Head of caudate nucleus (tissue), 42 donors: ENCODE results near the gene VPS35L.
"Not testable (repeated sequence)": the region's sequence is repeated elsewhere in the genome, so short reads cannot be mapped to it uniquely, and the experiment has no call there.

Experiments used
- DNase-seq, 42 donors: peaks; one replicate each; pipeline versions ENCODE4 v3.0.0 to v3.0.0-alpha.2; 2020 to 2021; ENCODE audit warnings: mixed read lengths in 7 of 42
- intact Hi-C: fragments of 100-400 bp; cut with DNase I; formaldehyde crosslinking; loops from one replicate; pipeline ENCODE4 v1.15.0; 2022

Gene VPS35L

DNA sequence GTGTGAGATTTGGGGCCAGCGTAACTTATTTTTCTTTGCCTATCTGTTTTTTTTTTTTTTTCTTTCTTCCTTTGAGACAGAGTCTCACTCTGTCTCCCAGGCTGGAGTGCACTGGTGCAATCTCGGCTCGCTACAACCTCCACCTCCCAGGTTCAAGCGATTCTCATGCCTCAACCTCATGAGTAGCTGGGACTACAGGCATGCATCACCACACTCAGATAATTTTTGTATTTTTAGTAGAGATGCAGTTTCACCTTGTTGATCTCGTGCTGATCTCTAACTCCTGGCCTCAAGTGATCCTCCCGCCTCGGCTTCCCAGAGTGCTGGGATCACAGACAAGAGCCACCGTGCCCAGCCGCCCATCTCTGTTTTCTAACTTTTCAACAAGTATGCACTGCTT lies 63.4 kb downstream of the VPS35L start:
- DNase-seq: peak in 1 of 42 donors; percentile 36
- intact Hi-C loops: no loop called here

DNA sequence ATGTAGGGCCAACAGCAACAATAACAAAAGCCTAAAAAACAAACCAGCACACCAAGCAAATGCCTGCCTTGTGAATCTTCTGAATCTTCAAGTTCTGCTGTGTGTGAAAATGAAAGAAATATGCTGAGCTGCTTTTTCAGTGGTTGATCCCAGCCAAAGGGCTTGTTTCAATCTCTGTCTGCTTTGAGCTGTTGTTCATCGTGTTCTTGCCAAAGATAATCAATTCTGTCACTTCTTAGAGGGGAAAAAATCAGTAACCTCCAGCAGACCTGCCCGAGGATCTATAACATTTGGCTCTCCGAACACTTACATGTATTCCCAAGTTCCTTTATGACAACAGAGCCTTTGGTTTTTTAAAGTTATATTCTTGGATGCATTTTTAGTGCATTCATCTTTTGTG lies 65.9 kb downstream of the VPS35L start:
- intact Hi-C loops: no loop called here
- DNase-seq: peak in 1 of 42 donors; percentile 0

DNA sequence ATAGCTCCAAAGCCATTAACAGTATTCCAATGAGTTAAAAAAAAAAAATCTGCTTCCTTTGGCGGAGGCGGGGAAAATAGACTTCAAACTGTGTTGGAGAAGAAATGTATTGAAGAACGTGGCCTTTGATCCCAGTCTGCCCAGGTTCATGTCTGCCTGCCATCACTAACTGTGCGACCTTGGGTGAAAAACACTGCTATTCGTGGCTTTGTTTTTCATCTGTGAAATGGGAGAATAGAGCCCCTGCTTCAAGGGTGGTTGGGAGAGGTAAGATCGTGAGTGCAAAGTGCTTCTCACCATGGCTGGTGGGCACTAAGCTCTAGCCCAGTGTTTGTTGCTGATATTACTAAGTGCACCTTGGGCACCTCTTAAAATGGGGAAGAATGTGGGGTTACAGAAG lies 69.5 kb downstream of the VPS35L start:
- no peak for DNase-seq
- intact Hi-C loops: no loop called here

DNA sequence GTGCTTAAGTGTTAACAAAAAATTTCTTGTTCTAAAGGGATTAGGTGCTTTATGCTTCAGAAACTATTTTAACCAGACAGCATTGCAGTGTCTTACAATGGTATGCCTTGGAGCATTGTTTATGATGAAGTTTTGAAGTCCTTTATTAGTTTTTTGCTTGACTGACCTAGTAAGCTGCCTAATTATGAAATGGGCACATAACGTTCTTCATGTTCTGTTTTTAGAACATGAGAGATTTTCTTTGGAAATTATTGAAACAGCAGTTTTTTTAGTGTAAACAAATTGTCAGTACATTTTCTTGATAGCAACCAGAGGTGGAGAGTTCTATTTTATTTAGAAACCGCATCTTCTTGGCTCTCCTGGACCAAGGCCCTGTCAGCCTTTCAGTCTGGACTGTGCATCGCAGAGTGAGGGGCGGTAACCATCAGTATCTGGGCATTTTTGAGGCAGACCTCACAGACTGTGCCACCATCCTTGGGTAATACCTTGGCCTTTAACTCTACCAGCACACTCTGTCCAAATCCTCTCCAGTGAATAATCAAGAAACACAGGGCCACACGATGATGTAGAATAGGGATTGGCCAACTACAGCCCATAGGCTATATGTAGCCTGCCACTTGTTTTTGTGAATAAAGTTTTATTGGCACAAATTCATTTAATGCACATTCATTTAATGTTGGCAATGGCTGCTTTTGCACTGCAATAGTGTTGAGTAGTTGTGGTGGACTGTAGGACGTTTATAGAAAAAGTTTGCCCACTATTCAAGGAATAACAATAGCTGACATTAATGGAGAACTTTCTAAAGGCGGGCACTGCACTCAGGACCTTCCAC lies 81.1 kb downstream of the VPS35L start:
- DNase-seq: no peak
- intact Hi-C loops: no loop called here

- DNase-seq: no peak
- intact Hi-C loops: no loop called here
Measured at GRCh38 chr16:19639986-19640421, 84.5 kb downstream of the VPS35L start.

- DNase-seq: no peak
Measured at GRCh38 chr16:19642501-19642900, 87.0 kb downstream of the VPS35L start.

DNA sequence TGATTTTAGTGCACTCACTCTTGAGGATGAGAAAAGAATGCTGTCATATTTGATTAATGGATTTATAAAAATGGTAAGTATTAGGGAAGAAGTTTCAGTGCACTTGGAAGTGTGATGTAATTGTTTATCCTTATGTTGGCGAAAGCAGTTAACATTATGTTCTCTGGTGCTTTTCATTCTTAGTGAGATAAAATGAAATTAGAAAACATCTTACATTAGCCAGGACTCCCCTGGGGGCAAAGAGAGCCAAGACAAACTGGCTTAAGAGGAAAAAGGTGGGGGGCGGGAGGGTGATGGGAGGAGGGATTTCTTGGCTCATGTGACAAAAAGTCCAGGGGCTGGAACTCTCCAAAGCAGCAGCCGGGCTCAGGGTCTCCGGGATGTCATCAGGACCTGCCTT lies 89.4 kb downstream of the VPS35L start:
- intact Hi-C loops: no loop called here
- no peak for DNase-seq

More at GRCh38 chr16:19642501-19642900, 87.0 kb downstream of the VPS35L start:
- intact Hi-C loops: no loop called here

GRCh38 chr16:19645557-19645981 lies 90.1 kb downstream of the VPS35L start:
- intact Hi-C loops: no loop called here
- DNase-seq: no peak

- DNase-seq: no peak
- intact Hi-C loops: no loop called here
Measured at GRCh38 chr16:19649980-19650379, 94.5 kb downstream of the VPS35L start.

GRCh38 chr16:19654147-19654546 lies 98.6 kb downstream of the VPS35L start:
- intact Hi-C loops: no loop called here
- peak in 5 of 42 donors; percentile 14 to 58 (median 27) for DNase-seq

DNA sequence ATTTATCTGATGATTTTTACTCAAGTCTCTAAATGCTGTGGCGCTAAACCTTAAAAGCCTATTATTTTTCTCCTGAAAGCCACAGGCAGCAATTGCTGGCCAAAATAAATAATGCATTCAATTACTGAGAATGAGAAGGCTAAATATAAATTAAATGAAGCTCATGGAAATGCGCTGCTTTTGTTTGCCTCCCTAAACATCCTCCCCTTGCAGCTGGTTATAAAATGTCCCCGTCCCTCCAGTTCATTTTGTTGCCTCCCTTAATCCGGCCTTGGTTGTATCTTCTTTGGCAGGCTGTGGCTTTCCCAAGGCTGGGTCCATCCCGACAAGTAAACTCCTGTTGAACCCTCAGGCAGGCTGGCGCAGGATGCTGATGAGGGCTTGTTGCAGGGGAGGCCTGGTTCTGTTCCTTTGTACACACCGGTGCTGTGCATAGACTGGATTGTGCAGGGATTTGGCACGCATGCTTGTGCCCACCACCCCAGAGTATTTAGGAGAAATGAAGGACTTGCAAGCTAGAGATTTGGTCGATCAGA lies 99.8 kb downstream of the VPS35L start:
- peak in 5 of 42 donors; percentile 15 to 55 (median 26) for DNase-seq
- intact Hi-C loops: no loop called here

GRCh38 chr16:19657831-19658230 lies 102.3 kb downstream of the VPS35L start:
- no peak for DNase-seq
- intact Hi-C loops: no loop called here

- peak in 32 of 42 donors; percentile 31 to 78 (median 54) for DNase-seq
- intact Hi-C loops: no loop called here
Measured at GRCh38 chr16:19659554-19659953, 104.1 kb downstream of the VPS35L start.

DNA sequence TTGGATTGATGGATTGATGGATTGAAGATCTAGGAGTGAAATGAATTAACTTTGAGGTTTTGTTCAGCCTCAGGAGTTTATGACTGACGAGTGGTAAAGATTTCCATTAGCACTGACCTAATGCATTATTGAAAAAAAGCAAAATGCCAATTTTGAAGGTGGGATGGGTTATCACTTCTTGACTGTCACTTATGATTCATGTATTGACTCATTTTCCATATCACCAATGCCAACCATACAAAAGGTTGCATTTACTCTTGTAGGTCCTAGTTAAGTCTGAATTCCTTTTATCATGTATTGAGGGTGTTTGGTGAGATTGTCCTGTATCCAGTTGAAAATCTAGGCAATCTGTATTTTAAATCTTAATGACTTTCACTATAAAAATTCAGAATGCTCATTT lies 104.9 kb downstream of the VPS35L start:
- intact Hi-C loops: no loop called here
- no peak for DNase-seq

DNA sequence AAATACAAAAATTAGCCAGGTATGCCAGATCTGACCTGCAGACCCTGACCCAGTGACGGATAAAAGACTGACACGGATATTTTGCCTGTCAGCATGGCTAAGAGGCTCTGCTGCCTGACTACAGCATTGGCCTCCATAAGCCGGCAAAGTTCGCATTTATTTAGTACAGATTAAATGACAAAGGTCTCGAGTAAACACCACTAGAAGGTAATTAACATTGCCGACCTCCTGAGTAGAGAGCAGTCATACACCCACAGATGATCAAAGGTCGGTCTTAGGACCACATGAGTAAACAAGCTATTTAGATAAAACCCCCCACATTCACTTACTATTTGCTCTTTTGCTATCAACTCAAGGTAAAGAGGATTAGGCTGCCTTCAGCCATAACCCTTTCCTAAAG lies 106.8 kb downstream of the VPS35L start:
- intact Hi-C loops: no loop called here
- DNase-seq: no peak

- intact Hi-C loops: no loop called here
- peak in 3 of 42 donors; percentile 28 to 60 (median 33) for DNase-seq
Measured at GRCh38 chr16:19664166-19664565, 108.7 kb downstream of the VPS35L start.

GRCh38 chr16:19665313-19665712 lies 109.8 kb downstream of the VPS35L start:
- DNase-seq, intact Hi-C loops: not testable (repeated sequence)

DNA sequence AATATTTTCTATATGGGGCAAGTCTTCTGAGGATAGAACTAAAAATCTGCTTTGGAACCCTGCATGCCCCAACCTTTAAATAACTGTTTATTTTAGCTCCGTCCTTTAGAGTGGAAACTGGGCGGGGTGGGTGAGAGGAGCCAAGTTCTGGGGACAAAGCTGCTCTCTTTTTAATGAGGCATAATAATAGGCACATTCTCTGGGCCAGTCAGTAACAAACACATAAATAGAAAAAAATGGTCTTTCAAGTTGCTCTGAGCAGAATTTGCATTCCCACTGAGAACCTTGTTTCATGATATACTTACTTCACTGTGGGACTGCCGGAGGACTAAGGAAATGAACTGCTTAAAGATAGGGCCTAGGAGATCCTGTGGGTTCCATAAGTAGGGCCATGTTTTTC lies 111.0 kb downstream of the VPS35L start:
- intact Hi-C loops: no loop called here
- DNase-seq: peak in 41 of 42 donors; percentile 52 to 88 (median 72)

DNA sequence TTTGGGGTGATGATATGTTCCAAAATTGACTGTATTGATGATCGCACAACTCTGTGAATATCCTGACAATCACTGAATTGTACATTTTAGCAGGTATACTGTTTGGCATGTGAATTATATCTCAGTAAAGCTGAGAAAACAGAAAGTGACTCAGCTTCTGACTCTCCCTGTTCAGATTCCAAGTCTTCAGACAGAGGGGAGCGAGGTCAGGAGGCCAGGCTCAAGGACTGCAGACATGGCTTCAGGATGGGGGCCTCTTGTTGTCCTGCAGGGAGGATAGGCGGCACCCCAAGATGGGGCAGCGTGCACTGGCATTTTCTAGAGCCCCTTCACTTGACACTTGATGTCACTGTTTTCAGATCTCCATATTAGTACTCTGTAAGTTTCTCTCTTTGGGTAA lies 116.9 kb downstream of the VPS35L start:
- no peak for DNase-seq
- intact Hi-C loops: no loop called here

DNA sequence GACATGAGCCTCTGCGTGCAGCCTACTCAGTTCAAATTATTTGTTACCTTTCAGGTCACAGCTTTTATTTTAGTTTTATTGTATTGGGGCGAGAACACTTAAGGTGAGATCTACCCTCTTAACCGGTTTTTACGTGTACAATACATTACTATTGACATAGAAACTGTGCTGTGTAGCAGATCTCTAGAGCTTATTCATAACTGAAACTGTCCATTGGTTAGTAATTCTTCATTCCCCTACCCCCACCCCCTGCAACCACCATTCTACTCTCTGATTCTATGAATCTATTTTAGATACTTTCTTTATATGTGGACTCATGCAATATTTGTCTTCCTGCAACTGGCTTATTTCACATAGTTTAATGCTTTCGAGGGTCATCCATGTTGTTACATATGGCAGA lies 119.0 kb downstream of the VPS35L start:
- no peak for DNase-seq

DNA sequence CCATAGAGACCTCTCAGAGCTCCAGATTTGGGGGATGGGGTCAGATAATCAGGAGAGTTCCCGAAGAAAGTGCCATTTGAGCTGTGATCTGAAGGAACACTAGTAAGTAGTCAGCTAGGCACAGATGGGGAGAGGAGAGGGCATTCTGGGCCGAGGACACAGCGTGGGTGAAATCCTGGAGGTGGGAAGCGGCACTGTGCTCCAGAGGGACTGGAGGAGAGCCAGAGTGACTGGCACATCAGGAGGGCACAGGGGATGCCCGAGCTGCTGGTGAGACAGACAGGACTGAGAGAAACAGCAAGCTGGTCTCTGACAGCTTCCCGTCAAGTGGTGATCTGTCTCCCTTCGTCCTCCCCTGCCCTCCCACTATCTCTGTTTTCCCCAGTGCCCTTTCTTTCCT lies 121.9 kb downstream of the VPS35L start:
- intact Hi-C loops: no loop called here
- DNase-seq: peak in 2 of 42 donors; percentile 29 to 30

More for the DNA sequence above, 119.0 kb downstream of the VPS35L start:
- intact Hi-C loops: no loop called here
